ENCODE data around the gene CEACAM4.

- TF ChIP-seq CTCF (conservative IDR thresholded peaks at IDR 0.05; ENCODE audit: low read depth, low read length) (no peak), USF2 (IDR thresholded peaks at IDR 0.05; ENCODE audit: low read depth, low read length) (no peak), POLR2A (IDR thresholded peaks at IDR 0.05; ENCODE audit: low read depth, low read length) (no peak), RAD21 (IDR thresholded peaks at IDR 0.05; ENCODE audit: low read length) (no peak), CEBPB (IDR thresholded peaks at IDR 0.05; ENCODE audit: low read depth, low read length) (no peak), SMC3 (IDR thresholded peaks at IDR 0.05; ENCODE audit: low read depth, low read length) (no peak), MAZ (IDR thresholded peaks at IDR 0.05; ENCODE audit: borderline replicate concordance, low read depth, low read length) (no peak)
Measured at GRCh38 chr19:41623360-41623759, 3.5 kb downstream of the CEACAM4 start.
